GM18519 (cell line): ENCODE measurements around the gene ELAVL4.

Experiments used
- ATAC-seq: cut with Tn5 transposase; IDR thresholded peaks from one replicate; pipeline ENCODE4 v1.9.1; 2021; ENCODE audit warnings: mild to moderate bottlenecking, moderate library complexity; ENCODE audit not compliant: unreplicated experiment, low FRiP score

The ELAVL4 gene

DNA sequence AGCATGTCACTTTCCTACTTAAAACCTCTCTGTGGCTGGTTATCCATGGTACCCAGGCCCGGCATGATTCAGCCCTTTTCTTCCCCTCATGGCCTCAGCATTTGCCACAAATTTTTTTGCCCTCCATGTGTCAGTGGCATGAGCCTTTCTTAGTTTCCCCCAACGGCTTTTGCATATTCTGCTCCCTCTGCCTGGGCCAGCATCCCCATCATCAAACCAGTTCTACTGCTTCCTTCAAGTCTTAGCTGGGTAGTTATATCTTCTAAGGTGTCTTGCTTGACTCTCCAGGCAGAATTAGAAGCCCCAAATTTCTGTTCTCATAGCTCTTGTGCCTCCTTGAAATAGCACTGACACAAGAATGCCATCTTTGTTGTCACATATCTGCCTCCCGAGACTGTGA lies 127.9 kb downstream of the ELAVL4 start:
- ATAC-seq: no peak

DNA sequence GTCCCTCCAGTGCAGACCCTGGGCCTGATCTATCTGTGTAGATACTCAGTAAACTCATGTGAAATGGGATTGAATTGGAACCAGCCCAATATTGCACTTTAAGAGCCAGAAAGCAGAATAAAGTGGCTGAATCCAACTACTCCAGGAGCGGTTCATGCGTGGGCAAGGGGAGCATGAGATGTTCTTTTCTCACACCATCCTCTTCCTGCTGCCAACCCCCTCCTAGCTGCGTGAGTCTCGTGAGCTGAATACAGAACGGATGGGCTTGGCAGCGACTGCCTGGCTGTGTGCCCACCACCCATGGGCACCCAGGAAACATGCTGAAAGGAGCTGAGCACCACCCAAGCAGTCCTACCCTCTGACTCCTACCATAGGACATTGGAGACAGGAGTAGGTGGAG lies 128.3 kb downstream of the ELAVL4 start:
- no peak for ATAC-seq

GRCh38 chr1:50243939-50244338 lies 135.2 kb downstream of the ELAVL4 start:
- no peak for ATAC-seq

GRCh38 chr1:50246869-50247268 lies 138.1 kb downstream of the ELAVL4 start:
- no peak for ATAC-seq

GRCh38 chr1:50251702-50252101 lies 143.0 kb downstream of the ELAVL4 start:
- ATAC-seq: peak; percentile 90

DNA sequence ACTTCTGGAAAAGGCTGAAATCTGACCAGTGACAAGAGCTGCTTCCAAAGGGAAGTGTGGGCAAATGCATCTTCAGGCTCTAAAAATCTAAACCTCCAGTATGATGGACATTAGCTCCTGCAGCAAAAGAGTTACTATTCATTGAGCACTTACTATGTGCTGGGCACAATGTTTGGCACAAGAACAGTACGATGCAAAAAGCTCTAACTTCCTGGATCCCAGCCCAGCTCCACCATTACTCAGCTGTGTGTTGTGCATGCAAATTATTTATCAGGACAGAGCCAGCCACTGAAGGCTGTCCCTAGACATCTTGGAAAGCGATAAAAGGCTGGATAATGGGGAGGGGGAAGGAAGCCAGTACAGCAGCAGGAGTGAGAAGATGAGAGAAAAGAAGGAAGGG lies 143.5 kb downstream of the ELAVL4 start:
- ATAC-seq: no peak
